ENCODE measurements around the gene DPP10.

Gene DPP10

GRCh38 chr2:114464961-114465706, 22.7 kb downstream of the DPP10 start:
- Histone ChIP-seq H3K4me3 (ENCODE audit: insufficient read length, low read depth) (no peak overlapping the region), H3K9ac (ENCODE audit: insufficient read length, low read depth) (no peak overlapping the region), H3K4me1 (ENCODE audit: insufficient read depth, insufficient read length) (no peaks in the 10 kb centered on the region), H3K9me3 (ENCODE audit: insufficient read depth, low read length) (no peaks in the 10 kb centered on the region), H3K27me3 (ENCODE audit: insufficient read depth, insufficient read length) (no peaks in the 10 kb centered on the region), H3K36me3 (ENCODE audit: insufficient read depth, insufficient read length, low read length) (no peaks in the 10 kb centered on the region)
- TF ChIP-seq SUZ12 (IDR thresholded peaks at IDR 0.05; ENCODE audit: extremely low read depth, insufficient read depth, insufficient read length) (no peak), YY1 (IDR thresholded peaks at IDR 0.05; ENCODE audit: insufficient read depth, insufficient read length) (no peak), ZNF274 (IDR thresholded peaks at IDR 0.05; ENCODE audit: low read depth, low read length) (no peak)
- DNase-seq (ENCODE audit: low read depth, low spot score), result no peak

- no peak overlapping the region for H3K4me3 ChIP-seq (ENCODE audit: insufficient read length, low read depth)
- H3K4me1 ChIP-seq (ENCODE audit: insufficient read depth, insufficient read length), result no peaks in the 10 kb centered on the region
- H3K27me3 ChIP-seq (ENCODE audit: insufficient read depth, insufficient read length), result no peaks in the 10 kb centered on the region
- TF ChIP-seq YY1 (IDR thresholded peaks at IDR 0.05; ENCODE audit: insufficient read depth, insufficient read length), result no peak
- TF ChIP-seq ZNF274 (IDR thresholded peaks at IDR 0.05; ENCODE audit: low read depth, low read length), result no peak
- no peak for TF ChIP-seq SUZ12 (IDR thresholded peaks at IDR 0.05; ENCODE audit: extremely low read depth, insufficient read depth, insufficient read length)
- H3K9ac ChIP-seq (ENCODE audit: insufficient read length, low read depth), result no peak overlapping the region
- DNase-seq (ENCODE audit: low read depth, low spot score), result no peak
- H3K9me3 ChIP-seq (ENCODE audit: insufficient read depth, low read length), result no peaks in the 10 kb centered on the region
- no peaks in the 10 kb centered on the region for H3K36me3 ChIP-seq (ENCODE audit: insufficient read depth, insufficient read length, low read length)
These were observed 25.9 kb downstream of the DPP10 start for GRCh38 chr2:114468343-114468742.

GRCh38 chr2:114472246-114472645, 29.8 kb downstream of the DPP10 start:
- Histone ChIP-seq H3K9ac (ENCODE audit: insufficient read length, low read depth) (no peak overlapping the region), H3K36me3 (ENCODE audit: insufficient read depth, insufficient read length, low read length) (no peaks in the 10 kb centered on the region), H3K27me3 (ENCODE audit: insufficient read depth, insufficient read length) (no peaks in the 10 kb centered on the region), H3K4me1 (ENCODE audit: insufficient read depth, insufficient read length) (no peaks in the 10 kb centered on the region), H3K4me3 (ENCODE audit: insufficient read length, low read depth) (no peak overlapping the region), H3K9me3 (ENCODE audit: insufficient read depth, low read length) (no peaks in the 10 kb centered on the region)
- DNase-seq (ENCODE audit: low read depth, low spot score), result no peak
- TF ChIP-seq YY1 (IDR thresholded peaks at IDR 0.05; ENCODE audit: insufficient read depth, insufficient read length), result no peak
- TF ChIP-seq SUZ12 (IDR thresholded peaks at IDR 0.05; ENCODE audit: extremely low read depth, insufficient read depth, insufficient read length), result no peak
- no peak for TF ChIP-seq ZNF274 (IDR thresholded peaks at IDR 0.05; ENCODE audit: low read depth, low read length)

- no peak overlapping the region for H3K9ac ChIP-seq (ENCODE audit: insufficient read length, low read depth)
- H3K4me1 ChIP-seq (ENCODE audit: insufficient read depth, insufficient read length), result no peaks in the 10 kb centered on the region
- H3K9me3 ChIP-seq (ENCODE audit: insufficient read depth, low read length), result no peaks in the 10 kb centered on the region
- DNase-seq (ENCODE audit: low read depth, low spot score), result no peak
- no peak for TF ChIP-seq SUZ12 (IDR thresholded peaks at IDR 0.05; ENCODE audit: extremely low read depth, insufficient read depth, insufficient read length)
- no peak for TF ChIP-seq ZNF274 (IDR thresholded peaks at IDR 0.05; ENCODE audit: low read depth, low read length)
- TF ChIP-seq YY1 (IDR thresholded peaks at IDR 0.05; ENCODE audit: insufficient read depth, insufficient read length), result no peak
- no peak overlapping the region for H3K4me3 ChIP-seq (ENCODE audit: insufficient read length, low read depth)
- H3K27me3 ChIP-seq (ENCODE audit: insufficient read depth, insufficient read length), result no peaks in the 10 kb centered on the region
- H3K36me3 ChIP-seq (ENCODE audit: insufficient read depth, insufficient read length, low read length), result no peaks in the 10 kb centered on the region
These were observed 30.3 kb downstream of the DPP10 start for GRCh38 chr2:114472726-114473125.

GRCh38 chr2:114488841-114489530, 46.5 kb downstream of the DPP10 start:
- Histone ChIP-seq H3K9ac (ENCODE audit: insufficient read length, low read depth) (no peak overlapping the region), H3K4me3 (ENCODE audit: insufficient read length, low read depth) (no peak overlapping the region)

GRCh38 chr2:114495046-114495445, 52.6 kb downstream of the DPP10 start:
- no peak for DNase-seq (ENCODE audit: low read depth, low spot score)
- no peak for TF ChIP-seq SUZ12 (IDR thresholded peaks at IDR 0.05; ENCODE audit: extremely low read depth, insufficient read depth, insufficient read length)
- no peak for TF ChIP-seq ZNF274 (IDR thresholded peaks at IDR 0.05; ENCODE audit: low read depth, low read length)
- TF ChIP-seq YY1 (IDR thresholded peaks at IDR 0.05; ENCODE audit: insufficient read depth, insufficient read length), result no peak
- no peak overlapping the region for H3K4me3 ChIP-seq (ENCODE audit: insufficient read length, low read depth)
- no peaks in the 10 kb centered on the region for H3K4me1 ChIP-seq (ENCODE audit: insufficient read depth, insufficient read length)
- H3K27me3 ChIP-seq (ENCODE audit: insufficient read depth, insufficient read length), result no peaks in the 10 kb centered on the region
- no peak overlapping the region for H3K9ac ChIP-seq (ENCODE audit: insufficient read length, low read depth)
- H3K9me3 ChIP-seq (ENCODE audit: insufficient read depth, low read length), result no peaks in the 10 kb centered on the region
- H3K36me3 ChIP-seq (ENCODE audit: insufficient read depth, insufficient read length, low read length), result no peaks in the 10 kb centered on the region

More at GRCh38 chr2:114488841-114489530, 46.5 kb downstream of the DPP10 start:
- H3K9me3 ChIP-seq (ENCODE audit: insufficient read depth, low read length), result no peaks in the 10 kb centered on the region
- no peaks in the 10 kb centered on the region for H3K4me1 ChIP-seq (ENCODE audit: insufficient read depth, insufficient read length)
- H3K27me3 ChIP-seq (ENCODE audit: insufficient read depth, insufficient read length), result no peaks in the 10 kb centered on the region
- no peak for DNase-seq (ENCODE audit: low read depth, low spot score)
- no peaks in the 10 kb centered on the region for H3K36me3 ChIP-seq (ENCODE audit: insufficient read depth, insufficient read length, low read length)
- TF ChIP-seq YY1 (IDR thresholded peaks at IDR 0.05; ENCODE audit: insufficient read depth, insufficient read length) (no peak), SUZ12 (IDR thresholded peaks at IDR 0.05; ENCODE audit: extremely low read depth, insufficient read depth, insufficient read length) (no peak), ZNF274 (IDR thresholded peaks at IDR 0.05; ENCODE audit: low read depth, low read length) (no peak)

- H3K27me3 ChIP-seq (ENCODE audit: insufficient read depth, insufficient read length), result no peaks in the 10 kb centered on the region
- no peaks in the 10 kb centered on the region for H3K36me3 ChIP-seq (ENCODE audit: insufficient read depth, insufficient read length, low read length)
- no peak for DNase-seq (ENCODE audit: low read depth, low spot score)
- H3K9me3 ChIP-seq (ENCODE audit: insufficient read depth, low read length), result no peaks in the 10 kb centered on the region
- no peak for TF ChIP-seq ZNF274 (IDR thresholded peaks at IDR 0.05; ENCODE audit: low read depth, low read length)
- no peak for TF ChIP-seq YY1 (IDR thresholded peaks at IDR 0.05; ENCODE audit: insufficient read depth, insufficient read length)
- TF ChIP-seq SUZ12 (IDR thresholded peaks at IDR 0.05; ENCODE audit: extremely low read depth, insufficient read depth, insufficient read length), result no peak
- H3K4me3 ChIP-seq (ENCODE audit: insufficient read length, low read depth), result no peak overlapping the region
- H3K9ac ChIP-seq (ENCODE audit: insufficient read length, low read depth), result no peak overlapping the region
- no peaks in the 10 kb centered on the region for H3K4me1 ChIP-seq (ENCODE audit: insufficient read depth, insufficient read length)
These were observed 54.5 kb downstream of the DPP10 start for GRCh38 chr2:114496959-114497358.

Measured in NT2/D1 (cell line).